ENCODE measurements around the gene COA4.

Gene COA4

GRCh38 chr11:73862986-73863385, 13.7 kb downstream of the COA4 start:
- DNase-seq = no peak

GRCh38 chr11:73860202-73860601, 16.4 kb downstream of the COA4 start:
- DNase-seq = no peak

GRCh38 chr11:73859671-73860070, 17.0 kb downstream of the COA4 start:
- no peak for DNase-seq

GRCh38 chr11:73856031-73856567, 20.5 kb downstream of the COA4 start:
- DNase-seq = no peak

GRCh38 chr11:73854680-73855079, 22.0 kb downstream of the COA4 start:
- DNase-seq = no peak

- DNase-seq = no peak
These were observed 24.6 kb downstream of the COA4 start for GRCh38 chr11:73852049-73852448.

- no peak for DNase-seq
These were observed 25.4 kb downstream of the COA4 start for GRCh38 chr11:73851046-73851764.

GRCh38 chr11:73839123-73839457, 37.6 kb downstream of the COA4 start:
- DNase-seq = no peak

GRCh38 chr11:73838443-73839122, 38.1 kb downstream of the COA4 start:
- no peak for DNase-seq

- DNase-seq = no peak
These were observed 43.6 kb downstream of the COA4 start for GRCh38 chr11:73833067-73833466.

- no peak for DNase-seq
These were observed 46.4 kb downstream of the COA4 start for GRCh38 chr11:73830261-73830660.
